K562 (cell line): ENCODE data around the gene ADGRB3. TPM values are rescaled to one million over a fixed set of nuclear protein-coding genes. Genes with fewer than 3 reads are reported as not detected.

Experiments
- MAFF ChIP-seq: IDR thresholded peaks from 2 replicates; pipeline ENCODE4 v1.6.1; 2012; ENCODE audit warnings: low read length, improper control_type of control experiment
- TAF1 ChIP-seq: IDR thresholded peaks from 2 replicates; pipeline ENCODE4 v1.6.1; 2011; ENCODE audit warnings: mild to moderate bottlenecking, low read length, moderate library complexity; ENCODE audit not compliant: insufficient read depth, control insufficient read depth, severe bottlenecking; ENCODE audit errors: extremely low read depth
- polyA plus RNA-seq, 8 experiments: library from polyadenylated mRNA; depleted of rRNA in 4 of 8; stranded (reverse) in 5 of 8; unstranded in 3 of 8; fragments of >200 nt; fragmentation: Nextera tagmentation in 2 of 8; fragmentation: Illumina TruSeq in 1 of 8; extraction: Ambion mirVana in 2 of 8; extraction: Trizol in 1 of 8; gene quantifications; 2 replicates each; pipeline versions ENCODE4 v1.2.1 to v1.2.3, GENCODE V29; 2011 to 2014; ENCODE audit warnings: inconsistent platforms in 1 of 8, missing spikeins in 1 of 8
- total RNA-seq, 7 experiments: library from RNA; depleted of rRNA in 6 of 7; stranded (reverse); fragments of >200 nt in 6 of 7; fragmentation: Illumina TruSeq in 2 of 7; extraction: Trizol in 2 of 7; gene quantifications; 2 replicates each; pipeline versions ENCODE4 v1.2.1 to v1.2.3, GENCODE V29; 2011 to 2021; ENCODE audit warnings: low replicate concordance in 1 of 7
- TF ChIP-seq, protein P1 (sequence below): fragments of 450-650 bp; IDR thresholded peaks from 2 replicates; pipeline ENCODE4 v1.6.1; 2016; ENCODE audit warnings: mild to moderate bottlenecking, moderate library complexity

The ADGRB3 gene
- total and polyA plus RNA-seq, 9 of the 15 experiments (the other 6 are each of a cell fraction or from before 2014, with no cell fraction given) = 0.90 to 7.8 (median 2.4) TPM

- TF ChIP-seq, protein P1, sequence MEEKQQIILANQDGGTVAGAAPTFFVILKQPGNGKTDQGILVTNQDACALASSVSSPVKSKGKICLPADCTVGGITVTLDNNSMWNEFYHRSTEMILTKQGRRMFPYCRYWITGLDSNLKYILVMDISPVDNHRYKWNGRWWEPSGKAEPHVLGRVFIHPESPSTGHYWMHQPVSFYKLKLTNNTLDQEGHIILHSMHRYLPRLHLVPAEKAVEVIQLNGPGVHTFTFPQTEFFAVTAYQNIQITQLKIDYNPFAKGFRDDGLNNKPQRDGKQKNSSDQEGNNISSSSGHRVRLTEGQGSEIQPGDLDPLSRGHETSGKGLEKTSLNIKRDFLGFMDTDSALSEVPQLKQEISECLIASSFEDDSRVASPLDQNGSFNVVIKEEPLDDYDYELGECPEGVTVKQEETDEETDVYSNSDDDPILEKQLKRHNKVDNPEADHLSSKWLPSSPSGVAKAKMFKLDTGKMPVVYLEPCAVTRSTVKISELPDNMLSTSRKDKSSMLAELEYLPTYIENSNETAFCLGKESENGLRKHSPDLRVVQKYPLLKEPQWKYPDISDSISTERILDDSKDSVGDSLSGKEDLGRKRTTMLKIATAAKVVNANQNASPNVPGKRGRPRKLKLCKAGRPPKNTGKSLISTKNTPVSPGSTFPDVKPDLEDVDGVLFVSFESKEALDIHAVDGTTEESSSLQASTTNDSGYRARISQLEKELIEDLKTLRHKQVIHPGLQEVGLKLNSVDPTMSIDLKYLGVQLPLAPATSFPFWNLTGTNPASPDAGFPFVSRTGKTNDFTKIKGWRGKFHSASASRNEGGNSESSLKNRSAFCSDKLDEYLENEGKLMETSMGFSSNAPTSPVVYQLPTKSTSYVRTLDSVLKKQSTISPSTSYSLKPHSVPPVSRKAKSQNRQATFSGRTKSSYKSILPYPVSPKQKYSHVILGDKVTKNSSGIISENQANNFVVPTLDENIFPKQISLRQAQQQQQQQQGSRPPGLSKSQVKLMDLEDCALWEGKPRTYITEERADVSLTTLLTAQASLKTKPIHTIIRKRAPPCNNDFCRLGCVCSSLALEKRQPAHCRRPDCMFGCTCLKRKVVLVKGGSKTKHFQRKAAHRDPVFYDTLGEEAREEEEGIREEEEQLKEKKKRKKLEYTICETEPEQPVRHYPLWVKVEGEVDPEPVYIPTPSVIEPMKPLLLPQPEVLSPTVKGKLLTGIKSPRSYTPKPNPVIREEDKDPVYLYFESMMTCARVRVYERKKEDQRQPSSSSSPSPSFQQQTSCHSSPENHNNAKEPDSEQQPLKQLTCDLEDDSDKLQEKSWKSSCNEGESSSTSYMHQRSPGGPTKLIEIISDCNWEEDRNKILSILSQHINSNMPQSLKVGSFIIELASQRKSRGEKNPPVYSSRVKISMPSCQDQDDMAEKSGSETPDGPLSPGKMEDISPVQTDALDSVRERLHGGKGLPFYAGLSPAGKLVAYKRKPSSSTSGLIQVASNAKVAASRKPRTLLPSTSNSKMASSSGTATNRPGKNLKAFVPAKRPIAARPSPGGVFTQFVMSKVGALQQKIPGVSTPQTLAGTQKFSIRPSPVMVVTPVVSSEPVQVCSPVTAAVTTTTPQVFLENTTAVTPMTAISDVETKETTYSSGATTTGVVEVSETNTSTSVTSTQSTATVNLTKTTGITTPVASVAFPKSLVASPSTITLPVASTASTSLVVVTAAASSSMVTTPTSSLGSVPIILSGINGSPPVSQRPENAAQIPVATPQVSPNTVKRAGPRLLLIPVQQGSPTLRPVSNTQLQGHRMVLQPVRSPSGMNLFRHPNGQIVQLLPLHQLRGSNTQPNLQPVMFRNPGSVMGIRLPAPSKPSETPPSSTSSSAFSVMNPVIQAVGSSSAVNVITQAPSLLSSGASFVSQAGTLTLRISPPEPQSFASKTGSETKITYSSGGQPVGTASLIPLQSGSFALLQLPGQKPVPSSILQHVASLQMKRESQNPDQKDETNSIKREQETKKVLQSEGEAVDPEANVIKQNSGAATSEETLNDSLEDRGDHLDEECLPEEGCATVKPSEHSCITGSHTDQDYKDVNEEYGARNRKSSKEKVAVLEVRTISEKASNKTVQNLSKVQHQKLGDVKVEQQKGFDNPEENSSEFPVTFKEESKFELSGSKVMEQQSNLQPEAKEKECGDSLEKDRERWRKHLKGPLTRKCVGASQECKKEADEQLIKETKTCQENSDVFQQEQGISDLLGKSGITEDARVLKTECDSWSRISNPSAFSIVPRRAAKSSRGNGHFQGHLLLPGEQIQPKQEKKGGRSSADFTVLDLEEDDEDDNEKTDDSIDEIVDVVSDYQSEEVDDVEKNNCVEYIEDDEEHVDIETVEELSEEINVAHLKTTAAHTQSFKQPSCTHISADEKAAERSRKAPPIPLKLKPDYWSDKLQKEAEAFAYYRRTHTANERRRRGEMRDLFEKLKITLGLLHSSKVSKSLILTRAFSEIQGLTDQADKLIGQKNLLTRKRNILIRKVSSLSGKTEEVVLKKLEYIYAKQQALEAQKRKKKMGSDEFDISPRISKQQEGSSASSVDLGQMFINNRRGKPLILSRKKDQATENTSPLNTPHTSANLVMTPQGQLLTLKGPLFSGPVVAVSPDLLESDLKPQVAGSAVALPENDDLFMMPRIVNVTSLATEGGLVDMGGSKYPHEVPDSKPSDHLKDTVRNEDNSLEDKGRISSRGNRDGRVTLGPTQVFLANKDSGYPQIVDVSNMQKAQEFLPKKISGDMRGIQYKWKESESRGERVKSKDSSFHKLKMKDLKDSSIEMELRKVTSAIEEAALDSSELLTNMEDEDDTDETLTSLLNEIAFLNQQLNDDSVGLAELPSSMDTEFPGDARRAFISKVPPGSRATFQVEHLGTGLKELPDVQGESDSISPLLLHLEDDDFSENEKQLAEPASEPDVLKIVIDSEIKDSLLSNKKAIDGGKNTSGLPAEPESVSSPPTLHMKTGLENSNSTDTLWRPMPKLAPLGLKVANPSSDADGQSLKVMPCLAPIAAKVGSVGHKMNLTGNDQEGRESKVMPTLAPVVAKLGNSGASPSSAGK = no peak
- no peak for TF ChIP-seq TAF1
- no peak for TF ChIP-seq MAFF
Observed at GRCh38 chr6:69129046-69129445, 494.0 kb downstream of the ADGRB3 start (continued).
